Prostate gland (tissue), 2 donors: ENCODE measurements around the gene AP2B1.

Source experiments
- POLR2A ChIP-seq: fragments of 450-650 bp; IDR thresholded peaks from one replicate; pipeline ENCODE4 v1.6.1; 2016; ENCODE audit warnings: antibody characterized with exemption, mild to moderate bottlenecking
- POLR2AphosphoS5 ChIP-seq: sonication (generic); formaldehyde crosslinking; IDR thresholded peaks from one replicate; pipeline ENCODE4 v1.6.1; 2017; ENCODE audit warnings: antibody characterized with exemption
- TF ChIP-seq, protein P1 (sequence below), 4 experiments: fragments of 200-600 bp in 2 of 4; fragments of 450-650 bp in 2 of 4; sonication (generic) in 2 of 4; IDR thresholded peaks; 1 replicate in 3 of 4; 2 replicates in 1 of 4; pipeline ENCODE4 v1.5.1; 2016 to 2019; ENCODE audit warnings: antibody characterized with exemption in 4 of 4, mild to moderate bottlenecking in 2 of 4, moderate library complexity in 2 of 4

DNA sequence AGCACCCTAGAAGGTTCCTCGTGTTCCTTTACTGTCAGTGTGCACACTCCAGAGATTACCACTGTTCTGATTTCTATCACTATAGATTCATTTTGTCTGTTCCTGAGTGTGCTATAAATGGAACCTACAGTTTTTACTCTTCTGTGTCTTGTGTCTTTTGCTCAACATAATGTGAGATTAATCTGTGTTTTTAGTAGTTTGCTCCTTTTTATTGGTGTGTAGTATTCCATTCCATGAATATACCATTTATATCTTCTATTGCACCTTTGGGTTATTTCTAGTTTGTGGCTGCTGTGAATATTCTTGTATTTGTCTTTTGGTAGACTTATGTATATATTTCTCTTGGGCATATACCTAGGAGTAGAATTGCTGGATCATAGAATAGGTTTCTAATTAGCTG, 68.2 kb downstream of the AP2B1 start:
- TF ChIP-seq POLR2A: no peak
- TF ChIP-seq, protein P1, sequence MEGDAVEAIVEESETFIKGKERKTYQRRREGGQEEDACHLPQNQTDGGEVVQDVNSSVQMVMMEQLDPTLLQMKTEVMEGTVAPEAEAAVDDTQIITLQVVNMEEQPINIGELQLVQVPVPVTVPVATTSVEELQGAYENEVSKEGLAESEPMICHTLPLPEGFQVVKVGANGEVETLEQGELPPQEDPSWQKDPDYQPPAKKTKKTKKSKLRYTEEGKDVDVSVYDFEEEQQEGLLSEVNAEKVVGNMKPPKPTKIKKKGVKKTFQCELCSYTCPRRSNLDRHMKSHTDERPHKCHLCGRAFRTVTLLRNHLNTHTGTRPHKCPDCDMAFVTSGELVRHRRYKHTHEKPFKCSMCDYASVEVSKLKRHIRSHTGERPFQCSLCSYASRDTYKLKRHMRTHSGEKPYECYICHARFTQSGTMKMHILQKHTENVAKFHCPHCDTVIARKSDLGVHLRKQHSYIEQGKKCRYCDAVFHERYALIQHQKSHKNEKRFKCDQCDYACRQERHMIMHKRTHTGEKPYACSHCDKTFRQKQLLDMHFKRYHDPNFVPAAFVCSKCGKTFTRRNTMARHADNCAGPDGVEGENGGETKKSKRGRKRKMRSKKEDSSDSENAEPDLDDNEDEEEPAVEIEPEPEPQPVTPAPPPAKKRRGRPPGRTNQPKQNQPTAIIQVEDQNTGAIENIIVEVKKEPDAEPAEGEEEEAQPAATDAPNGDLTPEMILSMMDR (IDR thresholded peaks at IDR 0.05): no peak
- no peak for TF ChIP-seq POLR2AphosphoS5
